Chondrocyte (in vitro differentiated cells): ENCODE data around the gene SULT1A2. TPM values are rescaled to one million over a fixed set of nuclear protein-coding genes. Genes with fewer than 3 reads are reported as not detected.
"Not testable (repeated sequence)": the region's sequence is repeated elsewhere in the genome, so short reads cannot be mapped to it uniquely, and the experiment has no call there.

Source experiments
- DNase-seq: peaks from one replicate; pipeline ENCODE4 v3.0.0; 2021; ENCODE audit warnings: mixed read lengths, low spot score
- H3K27ac Mint-ChIP-seq: one replicate; pipeline ENCODE4 v1.8.0; 2021; ENCODE audit warnings: mild to moderate bottlenecking, moderate library complexity, mixed read lengths; ENCODE audit not compliant: unreplicated experiment
- H3K27me3 Mint-ChIP-seq: 2 replicates; pipeline ENCODE4 v1.8.0; 2021; ENCODE audit warnings: low read depth, mixed read lengths
- H3K36me3 Mint-ChIP-seq: 2 replicates; pipeline ENCODE4 v1.8.0; 2021; ENCODE audit warnings: low read depth, mixed read lengths
- H3K4me1 Mint-ChIP-seq: 2 replicates; pipeline ENCODE4 v1.8.0; 2021; ENCODE audit warnings: low read depth, mild to moderate bottlenecking, mixed read lengths
- H3K4me3 Mint-ChIP-seq: one replicate; pipeline ENCODE4 v1.8.0; 2021; ENCODE audit warnings: mild to moderate bottlenecking, moderate library complexity, mixed read lengths; ENCODE audit not compliant: unreplicated experiment
- H3K9me3 Mint-ChIP-seq: 2 replicates; pipeline ENCODE4 v1.8.0; 2021; ENCODE audit warnings: low read depth, mixed read lengths
- total RNA-seq: library from RNA; stranded (reverse); gene quantifications from 3 replicates; pipeline ENCODE4 v1.2.1, GENCODE V29; 2021
- TF ChIP-seq, protein P1 (sequence below): fragments of 200-600 bp; sonication (generic); IDR thresholded peaks from 2 replicates; pipeline ENCODE4 v1.5.0; 2021; ENCODE audit warnings: antibody characterized with exemption, mild to moderate bottlenecking, moderate library complexity

SULT1A2 gene
- total RNA-seq, 1 donor from 2014 or later: not detected

DNA sequence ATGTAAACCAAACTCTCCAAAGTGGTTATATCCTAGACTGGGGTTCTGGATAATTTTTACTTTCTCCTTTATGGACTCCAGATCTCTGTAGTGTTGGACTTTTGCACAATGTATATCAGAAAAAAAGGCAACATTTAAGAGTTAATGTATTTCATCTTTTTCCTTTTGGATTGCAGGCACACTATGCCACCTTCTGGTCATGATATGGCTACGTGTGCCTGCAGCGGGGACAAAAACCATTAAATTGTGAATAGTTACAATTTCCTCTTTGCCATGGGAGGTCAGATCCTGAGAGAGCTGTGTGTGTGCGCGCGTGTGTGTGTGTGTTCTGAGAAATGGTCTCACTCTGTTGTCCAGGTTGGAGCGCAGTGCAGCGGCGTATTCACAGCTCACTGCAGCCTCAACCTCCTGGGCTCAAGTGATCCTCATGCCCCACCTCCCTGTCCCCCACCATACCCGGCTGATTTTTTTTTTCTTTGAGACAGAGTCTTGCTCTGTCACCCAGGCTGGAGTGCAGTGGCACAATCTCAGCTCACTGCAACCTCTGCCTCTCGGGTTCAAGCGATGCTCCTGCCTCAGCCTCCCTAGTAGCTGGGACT is 47.5 kb downstream of the SULT1A2 start:
- peaks cover 3% of the 10 kb centered on the region for H3K27me3 Mint-ChIP-seq
- no peaks in the 10 kb centered on the region for H3K9me3 Mint-ChIP-seq
- H3K4me3 Mint-ChIP-seq: no peak overlapping the region
- peaks cover 9% of the 10 kb centered on the region for H3K4me1 Mint-ChIP-seq
- DNase-seq: no peak
- peaks cover 2% of the 10 kb centered on the region for H3K36me3 Mint-ChIP-seq
- H3K27ac Mint-ChIP-seq: no peak overlapping the region
- TF ChIP-seq, protein P1, sequence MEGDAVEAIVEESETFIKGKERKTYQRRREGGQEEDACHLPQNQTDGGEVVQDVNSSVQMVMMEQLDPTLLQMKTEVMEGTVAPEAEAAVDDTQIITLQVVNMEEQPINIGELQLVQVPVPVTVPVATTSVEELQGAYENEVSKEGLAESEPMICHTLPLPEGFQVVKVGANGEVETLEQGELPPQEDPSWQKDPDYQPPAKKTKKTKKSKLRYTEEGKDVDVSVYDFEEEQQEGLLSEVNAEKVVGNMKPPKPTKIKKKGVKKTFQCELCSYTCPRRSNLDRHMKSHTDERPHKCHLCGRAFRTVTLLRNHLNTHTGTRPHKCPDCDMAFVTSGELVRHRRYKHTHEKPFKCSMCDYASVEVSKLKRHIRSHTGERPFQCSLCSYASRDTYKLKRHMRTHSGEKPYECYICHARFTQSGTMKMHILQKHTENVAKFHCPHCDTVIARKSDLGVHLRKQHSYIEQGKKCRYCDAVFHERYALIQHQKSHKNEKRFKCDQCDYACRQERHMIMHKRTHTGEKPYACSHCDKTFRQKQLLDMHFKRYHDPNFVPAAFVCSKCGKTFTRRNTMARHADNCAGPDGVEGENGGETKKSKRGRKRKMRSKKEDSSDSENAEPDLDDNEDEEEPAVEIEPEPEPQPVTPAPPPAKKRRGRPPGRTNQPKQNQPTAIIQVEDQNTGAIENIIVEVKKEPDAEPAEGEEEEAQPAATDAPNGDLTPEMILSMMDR: peak; percentile 83

DNA sequence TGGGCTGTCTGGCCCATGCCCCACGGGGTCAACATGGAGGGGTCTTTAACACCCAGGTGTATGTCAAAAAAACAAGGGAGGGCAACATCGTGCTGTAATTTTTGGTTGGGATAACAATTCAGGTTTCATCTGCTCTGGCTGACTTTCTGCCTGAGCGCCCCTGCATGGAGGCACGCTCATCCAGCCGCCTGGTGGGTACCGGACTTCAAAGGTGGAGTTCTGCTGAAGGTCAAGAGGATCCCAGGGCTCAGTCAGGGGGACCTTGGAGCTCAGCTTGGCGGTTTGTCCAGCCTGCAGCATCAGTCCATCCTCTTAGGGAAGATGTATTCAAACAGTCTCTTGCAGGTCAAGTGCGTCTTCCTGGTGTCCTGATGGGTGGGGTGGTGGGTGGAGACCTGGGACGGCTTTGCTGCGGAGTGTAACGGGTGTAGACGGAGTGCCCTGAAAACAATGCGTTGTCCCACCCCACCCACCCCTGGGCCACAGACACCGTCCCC is 48.5 kb downstream of the SULT1A2 start:
- TF ChIP-seq, protein P1: no peak
- H3K4me1 Mint-ChIP-seq: peaks cover 4% of the 10 kb centered on the region
- no peak for DNase-seq
- no peaks in the 10 kb centered on the region for H3K9me3 Mint-ChIP-seq
- no peak overlapping the region for H3K27ac Mint-ChIP-seq
- H3K4me3 Mint-ChIP-seq: no peak overlapping the region
- H3K27me3 Mint-ChIP-seq: peaks cover 3% of the 10 kb centered on the region
- H3K36me3 Mint-ChIP-seq: peaks cover 2% of the 10 kb centered on the region

DNA sequence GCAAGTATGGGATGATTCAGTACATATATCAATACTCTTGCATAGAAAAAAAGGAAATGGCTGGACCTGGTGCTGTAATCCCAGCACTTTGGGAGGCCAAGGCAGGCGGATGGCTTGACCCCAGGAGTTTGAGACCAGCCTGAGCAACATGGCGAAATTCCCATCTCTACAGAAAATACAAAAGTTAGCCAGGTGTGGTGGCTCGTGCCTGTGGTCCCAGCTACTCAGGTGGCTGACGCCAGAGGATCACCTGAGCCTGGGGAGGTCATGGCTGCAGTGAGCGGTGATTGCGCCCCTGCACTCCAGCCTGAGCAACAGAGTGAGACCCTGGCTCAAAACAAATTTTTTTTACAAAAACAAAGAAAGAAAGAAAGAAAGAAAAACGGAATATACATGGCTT is 50.2 kb downstream of the SULT1A2 start:
- DNase-seq: no peak
- TF ChIP-seq, protein P1: no peak
- H3K4me3 Mint-ChIP-seq: no peak overlapping the region
- peaks cover 4% of the 10 kb centered on the region for H3K4me1 Mint-ChIP-seq
- H3K36me3 Mint-ChIP-seq: peaks cover 2% of the 10 kb centered on the region
- H3K9me3 Mint-ChIP-seq: no peaks in the 10 kb centered on the region
- no peak overlapping the region for H3K27ac Mint-ChIP-seq
- peaks cover 3% of the 10 kb centered on the region for H3K27me3 Mint-ChIP-seq

DNA sequence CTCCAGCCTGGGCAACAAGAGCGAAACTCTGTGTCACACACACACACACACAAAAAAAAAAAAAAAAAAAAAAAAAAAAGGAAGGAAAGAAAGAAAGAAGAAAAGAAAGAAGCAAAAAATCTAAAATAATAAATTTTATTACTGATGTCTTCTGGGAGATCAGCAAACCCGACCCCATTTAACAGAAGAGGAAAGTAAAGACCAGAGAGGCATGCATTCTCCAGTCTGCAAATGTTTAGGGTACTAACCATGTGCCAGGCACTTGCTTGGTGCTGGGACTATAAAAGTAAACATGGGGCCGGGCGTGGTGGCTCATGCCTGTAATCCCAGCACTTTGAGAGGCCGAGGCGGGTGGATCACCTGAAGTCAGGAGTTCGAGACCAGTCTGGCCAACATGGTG is 50.9 kb downstream of the SULT1A2 start:
- H3K36me3 Mint-ChIP-seq, DNase-seq, H3K4me1 Mint-ChIP-seq, H3K9me3 Mint-ChIP-seq, H3K27me3 Mint-ChIP-seq, H3K4me3 Mint-ChIP-seq, H3K27ac Mint-ChIP-seq: not testable (repeated sequence)

DNA sequence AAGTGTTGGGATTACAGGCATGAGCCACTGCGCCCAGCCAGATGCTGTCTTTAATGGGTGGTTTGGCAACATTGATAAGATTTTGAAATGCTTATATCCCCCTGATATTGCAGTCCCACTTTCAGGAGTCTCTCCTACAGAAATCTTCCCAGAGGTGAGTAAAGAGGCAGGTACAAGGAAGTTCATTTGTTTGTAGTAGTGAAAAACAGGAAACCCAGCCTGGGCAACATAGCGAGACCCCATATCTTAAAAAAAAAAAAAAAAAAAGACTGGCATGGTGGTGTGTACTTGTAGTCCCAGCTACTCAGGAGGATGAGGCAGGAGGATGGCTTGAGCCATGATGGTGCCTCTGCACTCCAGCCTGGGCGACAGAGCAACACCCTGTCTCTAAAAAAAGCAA is 51.9 kb downstream of the SULT1A2 start:
- DNase-seq: no peak
- H3K36me3 Mint-ChIP-seq: peaks cover 2% of the 10 kb centered on the region
- peaks cover 7% of the 10 kb centered on the region for H3K4me1 Mint-ChIP-seq
- no peaks in the 10 kb centered on the region for H3K9me3 Mint-ChIP-seq
- peaks cover 3% of the 10 kb centered on the region for H3K27me3 Mint-ChIP-seq
- no peak overlapping the region for H3K27ac Mint-ChIP-seq
- no peak overlapping the region for H3K4me3 Mint-ChIP-seq
- TF ChIP-seq, protein P1: no peak

DNA sequence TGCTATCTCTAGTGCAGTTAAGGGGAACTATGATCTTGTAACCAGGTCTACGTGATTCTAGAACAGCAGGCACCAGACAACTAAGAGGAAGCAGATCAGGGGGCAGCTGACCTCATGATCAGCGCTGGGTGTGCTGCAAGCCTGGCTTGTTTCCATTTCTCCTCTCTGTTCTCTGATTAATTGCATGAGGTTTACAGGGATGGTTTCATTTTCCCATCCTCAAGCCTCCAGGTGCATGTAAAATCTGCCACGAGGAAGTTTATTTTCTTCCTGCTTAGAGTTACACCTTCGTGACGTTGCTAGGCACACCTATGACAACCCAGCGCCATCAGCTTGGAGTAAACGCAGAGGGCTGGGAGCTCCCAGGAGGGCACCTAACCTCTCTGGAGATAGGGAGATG is 53.8 kb downstream of the SULT1A2 start:
- Mint-ChIP-seq H3K4me3 (no peak overlapping the region), H3K9me3 (no peaks in the 10 kb centered on the region), H3K4me1 (peaks cover 21% of the 10 kb centered on the region), H3K27ac (no peak overlapping the region), H3K36me3 (peaks cover 6% of the 10 kb centered on the region), H3K27me3 (peaks cover 3% of the 10 kb centered on the region)
- DNase-seq: no peak
- TF ChIP-seq, protein P1: no peak
